GM19351 (cell line): ENCODE results near the gene NLRP6.
A peak's percentile ranks its signal among the peaks of the same experiment; 100 is the strongest.
"Not testable (repeated sequence)": the region's sequence is repeated elsewhere in the genome, so short reads cannot be mapped to it uniquely, and the experiment has no call there.

Source experiments
- ATAC-seq: cut with Tn5 transposase; IDR thresholded peaks from one replicate; pipeline ENCODE4 v1.9.1; 2021; ENCODE audit warnings: mild to moderate bottlenecking, moderate library complexity; ENCODE audit not compliant: unreplicated experiment

Gene NLRP6

DNA sequence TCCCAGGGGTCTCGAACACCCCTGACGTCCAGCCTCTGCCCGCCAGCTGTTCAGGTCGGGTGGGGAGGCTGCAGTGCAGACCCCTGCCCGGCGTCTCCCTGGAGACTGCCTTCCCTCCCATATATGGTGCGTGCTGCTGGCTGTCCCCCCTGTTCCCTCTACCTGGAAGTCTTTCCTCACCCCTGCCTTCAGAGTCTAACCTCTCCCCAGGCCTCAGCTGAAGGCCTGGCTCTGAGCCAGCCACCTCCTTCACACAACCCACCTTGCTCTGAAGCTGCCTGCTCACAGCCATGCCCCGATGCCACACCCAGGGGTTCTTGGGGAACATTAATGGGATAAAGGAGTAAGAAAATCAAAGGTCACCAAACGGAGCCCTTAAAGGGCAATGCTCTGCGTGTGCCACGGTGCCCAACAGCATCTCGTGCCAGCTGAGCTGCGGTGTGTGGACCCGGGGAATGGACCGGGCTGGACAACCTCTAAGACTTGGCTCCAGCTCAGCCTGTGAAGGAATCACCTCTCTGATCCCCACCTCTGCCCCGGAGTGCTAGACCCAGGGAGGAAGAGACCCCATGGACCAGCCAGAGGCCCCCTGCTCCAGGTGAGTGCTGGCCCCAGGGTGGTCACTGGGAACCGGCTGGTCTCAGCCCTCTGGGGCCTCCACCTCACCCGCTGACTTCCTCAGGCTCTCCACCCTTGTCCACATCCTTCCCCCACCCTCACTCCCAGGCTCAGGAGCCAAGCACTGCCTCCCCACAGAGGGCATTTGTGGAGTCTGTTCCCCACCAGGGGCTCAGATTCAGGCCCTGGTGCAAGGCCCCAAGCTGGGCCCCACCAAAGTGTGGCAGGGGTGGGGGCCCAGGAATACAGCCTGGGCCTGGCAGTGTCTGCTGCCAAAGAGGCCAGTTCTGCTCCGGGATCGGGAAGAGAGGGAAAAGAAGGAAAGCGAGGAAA, at the start of gene NLRP6:
TSS of gene NLRP6 (plus strand) at position 407 of the 951 bp plus-strand sequence. CDS start at position 570, 163 bp downstream.
- no peak for ATAC-seq

DNA sequence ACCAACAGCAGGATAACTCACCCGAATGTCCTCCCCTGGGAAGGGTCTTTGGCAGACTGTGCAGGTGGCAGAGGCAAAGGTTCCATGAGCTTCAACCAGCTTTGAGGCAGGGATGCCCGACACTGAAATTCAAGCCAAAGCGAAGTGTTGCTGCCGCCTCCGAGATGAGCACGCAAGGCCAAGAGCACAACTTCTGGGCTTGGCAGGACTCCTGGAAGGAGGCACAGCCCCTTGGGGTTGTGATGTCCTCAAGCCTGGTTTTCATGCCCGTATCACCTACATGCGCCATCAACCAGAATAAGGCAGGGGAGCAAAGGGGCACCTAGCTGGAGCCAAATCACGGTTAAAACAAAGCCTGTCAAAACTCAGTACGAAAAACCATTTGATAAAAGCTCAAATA, 47.8 kb upstream of the NLRP6 start:
- no peak for ATAC-seq

DNA sequence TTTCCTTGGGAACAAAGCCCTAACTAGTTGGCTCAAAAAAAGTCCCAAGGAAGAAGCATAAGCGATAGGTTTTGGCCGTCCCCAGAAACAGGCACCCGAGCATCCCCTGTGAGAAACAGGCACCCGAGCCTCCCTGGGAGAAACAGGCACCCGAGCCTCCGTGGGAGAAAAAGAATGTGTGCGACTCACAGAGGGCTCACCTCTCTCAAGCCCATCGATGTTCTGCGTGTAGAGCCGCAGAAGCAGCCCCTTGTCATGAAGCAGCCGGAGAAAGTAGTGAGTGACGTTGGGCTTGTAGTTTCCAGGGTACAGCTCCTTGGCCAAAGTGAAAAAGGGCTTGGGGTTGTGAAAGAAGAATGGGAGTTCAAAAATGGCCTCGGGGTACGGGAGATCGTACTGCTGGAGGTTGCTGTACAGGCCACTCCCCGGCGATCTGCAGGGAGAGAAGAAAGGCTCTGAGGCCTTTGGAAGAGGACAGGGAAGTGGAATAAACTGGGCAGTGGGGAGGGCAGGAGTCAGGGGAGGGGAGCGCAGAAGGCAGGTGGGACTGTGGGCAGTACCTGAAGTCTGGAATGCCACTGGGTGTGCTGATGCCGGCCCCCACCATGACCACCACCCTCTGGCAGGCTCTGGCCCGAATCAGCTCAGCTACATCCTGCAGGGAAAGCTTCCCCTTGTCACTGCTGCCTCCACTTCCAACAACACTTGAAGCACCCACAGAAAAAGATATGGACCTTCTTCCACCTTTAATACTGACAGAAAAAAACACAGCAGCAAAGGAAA, 45.2 kb upstream of the NLRP6 start:
- ATAC-seq, result no peak

DNA sequence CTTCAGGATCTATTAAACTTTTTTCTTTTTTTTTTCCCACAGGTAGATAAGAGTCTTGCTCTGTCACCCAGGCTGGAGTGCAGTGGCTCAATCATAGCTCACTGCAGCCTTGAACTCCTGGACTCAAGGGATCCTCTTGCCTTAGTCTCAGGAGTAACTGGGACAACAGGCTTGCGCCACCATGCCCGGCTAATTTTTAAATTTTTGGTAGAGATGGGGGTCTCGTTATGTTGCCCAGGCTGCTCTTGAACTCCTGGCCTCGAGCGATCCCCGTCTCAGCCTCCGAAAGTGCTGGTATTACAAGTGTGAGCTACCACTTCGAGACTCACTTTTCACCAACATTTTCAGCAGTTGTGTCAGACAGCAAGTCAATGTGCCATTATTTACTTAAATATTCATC, 43.0 kb upstream of the NLRP6 start:
- no peak for ATAC-seq

DNA sequence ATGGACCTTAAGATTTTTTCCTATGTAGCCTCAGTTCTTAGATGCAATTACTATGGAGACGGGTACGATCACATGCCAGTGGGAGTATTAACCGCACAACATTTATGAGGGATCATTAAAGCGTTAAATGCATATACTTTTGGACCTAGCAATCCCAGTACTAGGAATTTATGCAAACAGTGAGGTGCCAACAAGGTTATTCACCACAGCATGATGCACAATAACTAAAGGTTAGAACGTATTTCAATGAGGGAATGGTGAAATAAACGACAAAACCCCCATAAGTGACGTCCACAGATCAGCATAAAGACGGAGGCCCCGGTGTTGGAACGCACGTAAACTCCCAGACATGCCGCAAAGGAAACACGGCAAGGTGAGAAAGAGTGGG, 42.6 kb upstream of the NLRP6 start:
- ATAC-seq, result peak; percentile 17

DNA sequence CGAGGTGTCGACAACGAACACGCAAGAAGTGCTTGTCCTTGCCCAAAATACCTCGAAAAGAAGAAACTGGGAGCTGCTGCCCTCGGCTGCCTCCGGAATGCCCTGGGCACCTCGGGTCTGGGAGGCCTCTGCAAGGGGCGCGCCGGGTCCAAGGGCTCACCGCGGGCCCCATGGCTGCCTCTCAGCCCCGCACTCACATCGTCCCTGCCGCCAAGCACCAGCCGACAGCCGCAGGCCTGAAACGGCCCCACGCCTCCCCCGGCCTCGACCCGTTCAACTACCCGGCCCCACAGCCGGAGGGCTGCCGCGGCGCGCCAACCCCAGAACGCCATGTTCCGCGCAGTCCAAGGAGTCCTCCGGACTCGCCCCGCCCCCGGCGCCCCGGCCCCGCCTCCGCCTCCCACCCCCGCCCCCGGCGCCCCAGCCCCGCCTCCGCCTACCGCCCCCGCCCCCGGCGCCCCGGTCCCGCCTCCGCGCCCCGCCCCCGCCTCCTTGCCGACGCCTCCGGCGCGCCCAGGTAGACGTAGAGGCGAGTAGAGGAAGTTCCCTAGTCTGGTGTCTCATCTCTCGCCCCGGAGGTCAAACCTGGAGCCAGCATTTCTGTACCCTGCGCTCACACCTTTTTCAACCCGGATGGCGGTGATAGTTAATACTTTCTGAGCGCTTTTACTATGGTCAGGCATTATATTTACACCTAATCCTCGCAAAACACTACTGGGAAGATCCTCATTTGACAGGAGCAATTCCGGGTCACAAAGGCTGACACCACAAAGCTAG, 42.0 kb upstream of the NLRP6 start, which contains the start of gene SIRT3:
TSS of gene SIRT3 (minus strand) at position 346 of the 777 bp plus-strand sequence. CDS start at position 332, 14 bp downstream.
- peak; percentile 78 for ATAC-seq

DNA sequence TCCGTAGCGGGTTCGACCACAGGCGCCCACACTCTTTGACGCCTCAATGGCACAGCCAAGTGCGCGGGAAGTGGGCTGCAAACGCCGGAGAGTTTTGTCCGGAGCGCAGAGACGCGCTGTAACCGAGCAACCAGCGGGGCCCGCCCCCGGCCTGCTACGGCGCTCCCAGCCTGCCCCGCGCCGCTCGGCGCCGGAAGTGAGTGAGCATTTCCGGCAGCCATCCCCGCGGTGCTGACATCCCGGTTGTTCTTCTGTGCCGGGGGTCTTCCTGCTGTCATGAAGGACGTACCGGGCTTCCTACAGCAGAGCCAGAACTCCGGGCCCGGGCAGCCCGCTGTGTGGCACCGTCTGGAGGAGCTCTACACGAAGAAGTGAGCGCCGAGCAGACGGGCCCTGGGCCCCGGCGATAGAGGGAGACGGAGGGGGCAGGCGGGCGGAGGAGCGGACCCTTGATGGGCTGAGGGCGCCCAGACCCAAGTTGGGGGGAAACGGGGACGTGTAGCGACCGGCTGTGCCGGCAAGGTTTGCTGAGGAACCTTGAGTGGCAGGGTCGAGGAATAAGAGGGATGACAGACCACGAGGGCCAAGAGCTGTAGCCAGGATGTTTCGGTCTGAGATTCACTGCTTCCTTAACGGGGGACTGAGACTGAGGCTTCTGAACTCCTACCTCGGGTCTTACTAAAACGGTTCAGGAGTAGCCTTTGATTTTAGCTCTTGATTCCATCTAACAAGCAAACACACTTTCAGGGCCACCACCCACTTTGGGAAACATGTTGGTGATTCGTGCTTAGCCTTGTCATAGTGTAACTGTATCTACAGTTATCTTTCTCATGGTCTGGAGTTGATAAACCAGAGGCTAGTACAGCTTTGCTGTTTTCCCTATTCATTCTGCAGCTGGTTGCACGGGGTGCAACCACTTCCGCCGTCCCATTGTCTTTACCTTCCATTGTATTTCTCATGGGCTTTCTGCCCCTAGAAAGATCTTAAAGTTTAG, 41.1 kb upstream of the NLRP6 start, which contains the start of gene PSMD13:
TSS of gene PSMD13 (plus strand) at position 203 of the 994 bp plus-strand sequence. CDS start at position 277, 74 bp downstream.
- ATAC-seq, result peak; percentile 85

DNA sequence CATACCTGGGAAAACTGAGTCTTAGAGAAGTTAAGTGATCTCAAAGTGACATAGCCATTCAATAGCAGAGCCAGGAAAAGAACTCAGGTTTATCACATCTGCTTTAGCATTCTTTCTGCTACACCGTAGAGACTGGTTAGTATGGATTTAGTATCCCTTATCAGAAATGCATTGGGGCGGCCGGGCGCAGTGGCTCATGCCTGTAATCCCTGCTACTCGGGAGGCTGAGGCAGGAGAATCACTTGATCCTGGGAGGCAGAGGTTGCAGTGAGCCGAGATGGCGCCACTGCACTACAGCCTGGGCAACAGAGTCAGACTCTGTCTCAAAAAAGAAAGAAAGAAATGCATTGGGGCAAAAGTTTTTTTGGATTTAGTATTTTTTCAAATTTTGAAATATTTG, 39.9 kb upstream of the NLRP6 start:
- not testable (repeated sequence) for ATAC-seq

DNA sequence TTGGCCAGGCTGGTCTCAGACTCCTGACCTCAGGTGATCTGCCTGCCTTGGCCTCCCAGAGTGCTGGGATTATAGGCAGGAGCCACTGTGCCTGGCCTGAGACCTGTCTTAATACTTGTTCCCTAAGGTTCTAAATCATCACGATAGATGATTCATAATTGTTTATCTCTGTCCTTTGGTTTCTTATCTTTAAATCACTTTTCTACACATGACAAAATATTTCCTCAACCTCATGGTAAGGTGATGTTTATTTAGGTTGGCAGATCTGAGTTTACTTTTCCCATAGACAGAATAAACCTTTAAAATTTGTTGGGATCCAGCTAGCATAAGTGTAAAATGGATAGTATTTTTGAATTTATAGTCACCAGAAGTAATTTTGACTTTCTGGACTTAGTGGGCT, 37.9 kb upstream of the NLRP6 start:
- ATAC-seq, result no peak

DNA sequence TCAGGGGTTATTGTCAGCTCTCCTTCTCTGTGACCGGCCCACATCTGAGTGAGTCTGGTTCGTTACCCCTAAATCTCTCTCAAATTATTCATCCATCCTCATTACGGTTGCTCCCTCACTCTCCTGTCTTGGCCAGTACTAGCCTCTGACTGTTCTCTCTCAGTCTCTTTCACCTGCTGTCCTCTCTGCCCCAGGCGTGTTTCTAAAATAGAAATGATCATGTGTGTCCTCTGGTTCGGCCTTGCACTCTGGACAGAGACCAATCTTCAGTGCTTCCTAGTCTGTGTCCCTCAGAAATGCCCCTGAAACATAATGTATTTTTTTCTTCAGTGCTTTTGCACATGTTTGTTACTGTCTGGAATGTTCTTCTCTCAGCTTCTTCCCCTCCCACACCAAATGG, 36.6 kb upstream of the NLRP6 start:
- no peak for ATAC-seq

DNA sequence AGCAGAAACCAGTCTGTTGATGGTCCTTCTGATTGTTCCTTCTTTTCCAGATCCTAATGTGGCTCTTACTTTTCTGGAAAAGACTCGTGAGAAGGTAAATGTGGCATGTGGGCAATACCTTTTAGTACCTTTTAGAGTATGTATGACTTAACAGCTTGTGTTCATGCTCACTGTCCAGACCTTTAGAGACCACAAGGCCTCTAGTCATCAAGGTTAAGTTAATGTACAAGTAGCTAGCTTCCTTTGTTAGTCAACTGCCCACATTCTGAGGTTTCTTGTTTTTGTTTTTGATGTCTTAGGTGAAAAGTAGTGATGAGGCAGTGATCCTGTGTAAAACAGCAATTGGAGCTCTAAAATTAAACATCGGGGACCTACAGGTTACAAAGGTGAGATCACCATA, 33.8 kb upstream of the NLRP6 start:
- ATAC-seq, result no peak

DNA sequence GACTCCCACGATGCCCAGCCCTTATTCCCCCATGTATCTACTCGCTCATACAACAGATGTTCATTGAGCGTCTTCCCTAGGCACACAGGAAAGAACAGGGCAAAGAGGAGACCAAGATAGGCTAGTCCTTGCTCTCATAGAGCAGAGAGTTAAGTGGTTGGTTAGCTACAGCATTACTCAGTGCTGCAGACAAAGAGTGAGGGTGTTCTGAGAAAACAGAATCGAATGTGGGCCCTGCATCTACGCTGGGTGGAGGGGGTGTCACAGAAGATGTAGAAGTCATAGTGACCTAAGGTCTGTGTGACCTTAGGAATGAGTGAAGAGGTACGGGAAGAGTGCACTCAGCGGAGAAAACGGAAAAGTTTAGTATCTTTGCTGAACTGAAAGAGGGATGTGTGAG, 29.1 kb upstream of the NLRP6 start:
- no peak for ATAC-seq

DNA sequence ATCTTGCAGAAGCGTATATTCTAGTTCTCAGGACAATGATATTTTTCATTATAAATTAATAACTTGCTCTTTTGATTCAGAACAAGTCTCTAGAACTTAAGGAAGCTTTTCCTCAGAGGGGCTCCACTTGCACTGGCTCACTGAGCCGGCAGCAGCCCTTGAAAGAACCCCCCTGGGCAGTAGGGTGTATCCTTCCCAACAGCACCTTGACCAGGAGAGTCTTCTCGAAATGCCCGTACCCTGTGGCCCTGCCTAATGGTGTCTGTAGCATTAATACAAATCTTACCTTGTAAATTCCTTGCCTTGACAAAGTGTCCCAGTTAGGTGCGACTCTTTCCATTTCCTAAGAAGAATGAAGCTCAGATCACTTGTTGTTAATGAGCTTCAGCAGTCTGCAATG, 27.9 kb upstream of the NLRP6 start:
- ATAC-seq, result no peak

DNA sequence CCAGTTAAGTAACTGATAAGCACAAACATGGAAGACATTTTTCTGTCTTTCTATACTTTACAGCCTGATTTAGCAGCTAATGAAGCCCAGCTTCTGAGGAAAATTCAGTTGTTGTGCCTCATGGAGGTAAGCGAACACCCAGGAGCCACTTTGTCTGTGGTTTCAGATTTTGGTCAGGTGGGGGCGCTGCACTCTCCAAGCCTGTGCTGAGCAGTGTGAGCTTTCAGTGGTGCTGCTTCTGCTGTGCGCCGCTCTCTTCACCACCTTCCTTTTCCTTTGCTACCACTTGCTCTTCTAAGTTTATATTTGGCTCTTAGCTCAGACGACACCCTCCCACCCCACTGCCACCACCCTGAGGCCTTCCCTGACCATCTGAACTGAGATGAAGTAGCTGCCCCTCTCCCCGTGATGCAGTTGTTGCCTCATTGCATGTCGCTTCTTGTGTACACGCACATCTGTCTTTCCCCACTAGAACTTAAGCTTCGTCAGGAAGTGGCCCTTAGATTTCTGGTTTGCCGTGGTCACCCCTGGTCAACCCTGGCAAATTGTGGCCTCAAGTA, 27.4 kb upstream of the NLRP6 start:
- ATAC-seq, result no peak

DNA sequence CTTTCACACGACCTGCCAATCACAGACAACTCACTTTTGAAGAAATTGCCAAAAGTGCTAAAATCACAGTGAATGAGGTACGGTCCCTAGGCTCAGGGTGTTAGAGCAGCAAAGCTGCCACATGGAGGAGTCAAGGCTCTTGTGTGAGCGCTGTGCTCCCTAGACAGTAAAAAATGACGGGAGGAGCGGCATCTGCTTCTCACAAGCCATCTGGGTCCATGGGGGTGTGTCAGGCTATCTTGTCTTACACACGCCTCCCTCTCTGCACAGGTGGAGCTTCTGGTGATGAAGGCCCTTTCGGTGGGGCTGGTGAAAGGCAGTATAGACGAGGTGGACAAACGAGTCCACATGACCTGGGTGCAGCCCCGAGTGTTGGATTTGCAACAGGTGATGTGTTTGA, 26.7 kb upstream of the NLRP6 start:
- no peak for ATAC-seq

DNA sequence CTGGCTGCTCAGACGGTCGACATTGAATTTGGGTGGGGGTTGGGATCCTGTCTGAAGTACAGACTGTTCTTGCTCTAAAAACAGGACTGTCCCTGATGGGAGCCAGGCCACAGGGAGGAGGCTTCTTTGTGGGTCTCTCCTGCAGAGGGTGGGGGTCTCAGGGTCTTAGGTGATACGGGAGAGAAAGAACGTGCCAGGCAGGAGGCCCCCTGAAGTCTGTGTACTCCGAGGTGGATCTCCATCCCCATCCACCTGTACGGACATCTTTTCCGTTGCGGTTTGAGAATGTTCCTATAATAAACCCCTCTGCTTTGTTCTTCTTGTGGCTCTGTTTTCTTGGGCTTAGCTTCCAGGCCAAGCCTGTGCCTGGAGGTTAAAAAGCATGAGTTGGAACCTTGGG, 25.5 kb upstream of the NLRP6 start:
- ATAC-seq, result no peak

DNA sequence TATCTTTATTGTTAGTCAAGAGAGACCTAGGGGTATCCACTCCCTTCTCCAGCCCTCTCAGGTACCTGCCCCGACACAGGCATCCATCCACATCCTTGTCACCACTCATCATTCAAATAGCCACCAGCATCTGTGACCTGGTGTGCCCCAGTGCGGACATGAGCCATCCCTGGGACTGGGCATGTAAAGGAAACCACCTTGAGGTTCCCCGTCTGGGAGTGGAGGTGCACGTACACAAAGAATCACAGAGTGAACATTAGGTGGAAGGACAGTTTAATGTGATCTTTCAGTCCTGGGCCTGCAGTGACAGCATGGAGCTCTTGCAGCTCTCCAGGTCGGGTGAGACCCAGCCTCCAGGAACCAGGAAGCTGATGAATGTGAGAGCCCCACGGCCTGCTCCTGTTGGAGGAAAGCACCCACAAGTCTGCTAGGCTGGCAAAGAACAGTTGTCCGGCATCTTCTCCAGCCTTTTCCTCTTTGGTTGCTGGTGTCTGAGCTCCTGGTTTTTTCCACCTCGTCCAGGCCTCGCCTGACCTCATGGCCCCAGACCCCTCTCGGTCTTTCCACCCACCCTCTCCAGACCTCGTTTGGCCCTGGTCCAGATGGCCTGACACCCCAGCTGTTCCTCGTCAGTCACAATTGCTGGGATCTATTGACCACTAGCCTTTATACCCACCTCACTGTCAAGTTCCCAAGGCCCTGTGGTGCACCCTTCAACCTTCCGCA, 24.9 kb upstream of the NLRP6 start:
- ATAC-seq, result no peak

DNA sequence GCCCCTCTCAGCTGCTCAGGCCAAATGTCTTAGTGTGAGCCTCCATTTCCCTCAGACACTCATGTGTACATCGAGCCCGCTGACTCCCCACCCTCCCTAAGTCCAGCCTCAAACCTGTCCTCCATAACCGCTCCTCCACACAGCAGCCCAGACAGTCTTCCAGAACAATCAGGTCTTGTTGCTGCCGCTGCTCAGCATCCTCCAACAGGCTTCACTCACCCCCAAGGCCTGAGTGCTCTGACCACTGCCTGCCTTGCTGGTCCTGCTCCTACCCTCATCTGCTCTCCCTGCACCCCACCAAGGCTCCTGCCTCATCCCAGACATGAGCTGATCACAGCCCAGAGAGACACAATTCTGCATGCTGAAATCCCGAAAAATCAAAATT, 24.3 kb upstream of the NLRP6 start:
- ATAC-seq, result no peak

DNA sequence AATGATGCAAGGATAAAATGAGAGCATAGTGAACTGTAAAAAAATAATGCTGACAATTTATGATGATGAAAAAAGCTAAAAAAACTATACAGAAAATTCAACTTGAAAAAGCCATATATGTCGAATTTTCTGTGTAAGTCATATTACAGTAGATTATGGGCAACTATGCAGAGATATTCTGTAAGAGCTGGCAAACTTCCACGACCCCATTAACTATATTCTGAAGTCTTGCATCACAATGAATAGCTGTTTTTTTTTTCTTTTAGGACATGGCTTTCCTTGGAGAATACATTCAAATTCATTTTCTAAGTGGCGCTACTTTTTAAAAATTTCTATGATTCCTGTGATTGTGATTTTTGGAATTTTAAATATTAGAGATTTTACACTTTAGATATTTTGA, 23.0 kb upstream of the NLRP6 start:
- no peak for ATAC-seq
